ENCODE measurements around the gene TTLL4. TPM values are rescaled to one million over a fixed set of nuclear protein-coding genes. Genes with fewer than 3 reads are reported as not detected.

TTLL4 gene
- total and polyA plus RNA-seq, 4 experiments from 2014 or later: 0.36 to 26.1 (median 14.2) TPM

- Histone ChIP-seq H3K36me3 (ENCODE audit: insufficient read depth, low read length) (no peaks in the 10 kb centered on the region), H3K4me1 (ENCODE audit: insufficient read depth, low read length) (no peaks in the 10 kb centered on the region), H3K27ac (ENCODE audit: low read depth, low read length) (no peak overlapping the region), H3K27me3 (ENCODE audit: insufficient read depth, low read length) (no peaks in the 10 kb centered on the region), H3K4me3 (ENCODE audit: low read length in 2 of 2) (no peak overlapping the region), H3K9me3 (ENCODE audit: control insufficient read depth in 1 of 2, low read length in 2 of 2) (no peaks in the 10 kb centered on the region)
- peaks cover 13 to 21% (median 18%) of the 10 kb centered on the region in 4 donors for H3K4me1 Mint-ChIP-seq
- no peaks in the 10 kb centered on the region for H3K27me3 Mint-ChIP-seq
- POLR2A ChIA-PET (ENCODE audit: partially characterized antibody): no interaction called here
- H3K27ac Mint-ChIP-seq: no peak overlapping the region
- H3K9me3 Mint-ChIP-seq: peaks cover 0 to 17% (median 10%) of the 10 kb centered on the region in 8 donors
- intact Hi-C loops (cut with micrococcal nuclease): no loop called here
- no peak overlapping the region for H3K4me3 Mint-ChIP-seq
- no peak for DNase-seq
- H3K36me3 Mint-ChIP-seq: peaks cover 9 to 11% of the 10 kb centered on the region in 2 donors
- CTCF ChIA-PET (ENCODE audit: partially characterized antibody): interaction anchor here (0.7 to 1.2 kb wide), 5 partner anchors 11 to 258 kb away, joined by 3 to 4 read pairs (median 3); partner anchors contain the start of gene TTLL4
Measured at GRCh38 chr2:218721934-218722333, 11.3 kb downstream of the TTLL4 start.

GRCh38 chr2:218722419-218722818, 11.8 kb downstream of the TTLL4 start:
- DNase-seq: no peak
- ChIA-PET POLR2A (ENCODE audit: partially characterized antibody) (no interaction called here), CTCF (ENCODE audit: partially characterized antibody) (interaction anchor here (0.7 to 1.0 kb wide), 3 partner anchors 12 to 125 kb away, joined by 3 to 4 read pairs (median 3); partner anchors contain the start of gene TTLL4)
- Histone ChIP-seq H3K36me3 (ENCODE audit: insufficient read depth, low read length) (no peaks in the 10 kb centered on the region), H3K4me1 (ENCODE audit: insufficient read depth, low read length) (no peaks in the 10 kb centered on the region), H3K9me3 (ENCODE audit: control insufficient read depth in 1 of 2, low read length in 2 of 2) (no peaks in the 10 kb centered on the region), H3K27me3 (ENCODE audit: insufficient read depth, low read length) (no peaks in the 10 kb centered on the region), H3K27ac (ENCODE audit: low read depth, low read length) (no peak overlapping the region), H3K4me3 (ENCODE audit: low read length in 2 of 2) (no peak overlapping the region)
- Mint-ChIP-seq H3K4me3 (no peak overlapping the region), H3K27ac (peak overlapping the region in 4 of 7 donors; percentile 1 to 57 (median 24)), H3K4me1 (peaks cover 13 to 20% (median 18%) of the 10 kb centered on the region in 4 donors), H3K36me3 (peaks cover 8 to 13% of the 10 kb centered on the region in 2 donors), H3K27me3 (no peaks in the 10 kb centered on the region), H3K9me3 (peaks cover 0 to 19% (median 13%) of the 10 kb centered on the region in 8 donors)
- intact Hi-C loops (cut with micrococcal nuclease): no loop called here

DNA sequence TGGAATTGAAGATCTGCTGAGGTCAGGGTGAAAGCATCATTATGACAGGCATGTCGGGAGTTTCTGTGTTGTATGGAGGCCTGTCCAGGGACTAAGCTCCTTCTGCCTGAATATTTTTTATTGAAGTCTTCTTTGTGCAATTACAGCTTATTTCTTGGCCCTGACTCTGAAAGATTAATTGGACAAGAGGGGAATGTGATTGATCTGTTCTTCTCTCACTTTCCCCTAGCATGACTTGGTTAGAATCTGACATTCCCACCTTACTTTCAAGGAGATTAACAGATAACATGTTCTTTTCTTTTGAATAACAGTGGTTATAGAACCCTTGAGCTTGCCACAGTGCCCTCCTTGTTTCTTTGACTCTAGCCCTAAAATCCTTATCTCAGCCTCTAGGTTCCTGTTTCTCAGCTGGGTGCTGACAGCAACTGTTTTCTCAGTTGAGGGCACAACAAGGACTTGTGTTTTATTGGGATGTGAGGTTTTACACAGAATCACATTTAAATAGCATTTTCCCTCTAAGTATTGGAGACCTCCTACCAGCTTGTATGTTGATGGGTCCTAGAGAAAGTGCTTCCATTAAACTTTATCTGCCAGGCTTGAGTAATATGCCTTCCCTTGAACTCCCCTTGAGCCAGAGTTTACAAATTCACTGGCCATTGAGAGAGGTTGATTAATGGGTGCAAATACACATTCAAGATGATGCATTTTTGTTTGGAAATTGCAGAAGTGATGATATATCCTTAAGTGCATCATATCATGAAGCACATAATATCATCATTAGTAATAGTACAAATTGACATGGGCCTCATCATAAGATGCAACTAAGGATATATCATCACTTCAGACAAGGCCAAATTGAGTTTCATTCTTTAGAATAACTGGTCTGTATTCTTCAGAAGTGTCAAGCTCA, 12.5 kb downstream of the TTLL4 start:
- CTCF ChIA-PET (ENCODE audit: partially characterized antibody): interaction anchor here (1.0 kb wide), 1 partner anchor 124 kb away, joined by 4 read pairs; no protein-coding TSS in a partner anchor
- H3K9me3 Mint-ChIP-seq: peaks cover 2 to 22% (median 16%) of the 10 kb centered on the region in 8 donors
- DNase-seq: no peak
- H3K27me3 Mint-ChIP-seq: no peaks in the 10 kb centered on the region
- H3K36me3 Mint-ChIP-seq: peaks cover 10 to 18% of the 10 kb centered on the region in 2 donors
- Histone ChIP-seq H3K9me3 (ENCODE audit: control insufficient read depth in 1 of 2, low read length in 2 of 2) (no peaks in the 10 kb centered on the region), H3K27ac (ENCODE audit: low read depth, low read length) (no peak overlapping the region), H3K27me3 (ENCODE audit: insufficient read depth, low read length) (no peaks in the 10 kb centered on the region), H3K36me3 (ENCODE audit: insufficient read depth, low read length) (no peaks in the 10 kb centered on the region), H3K4me3 (ENCODE audit: low read length in 2 of 2) (no peak overlapping the region), H3K4me1 (ENCODE audit: insufficient read depth, low read length) (no peaks in the 10 kb centered on the region)
- H3K27ac Mint-ChIP-seq: peak overlapping the region in 4 of 7 donors; percentile 13 to 65 (median 41)
- POLR2A ChIA-PET (ENCODE audit: partially characterized antibody): no interaction called here
- peaks cover 13 to 21% (median 18%) of the 10 kb centered on the region in 4 donors for H3K4me1 Mint-ChIP-seq
- H3K4me3 Mint-ChIP-seq: no peak overlapping the region
- intact Hi-C loops (cut with micrococcal nuclease): no loop called here

GRCh38 chr2:218726004-218726574, 15.5 kb downstream of the TTLL4 start:
- DNase-seq: no peak
- ChIA-PET CTCF (ENCODE audit: partially characterized antibody) (interaction anchor here (1.6 to 2.2 kb wide), 2 partner anchors 122 to 151 kb away, joined by 4 to 11 read pairs; no protein-coding TSS in a partner anchor), POLR2A (ENCODE audit: partially characterized antibody) (no interaction called here)
- no peak overlapping the region for H3K27ac ChIP-seq (ENCODE audit: low read depth, low read length)
- H3K4me3 ChIP-seq (ENCODE audit: low read length in 2 of 2): no peak overlapping the region
- Mint-ChIP-seq H3K9me3 (peaks cover 2 to 22% (median 16%) of the 10 kb centered on the region in 8 donors), H3K36me3 (peaks cover 13 to 24% of the 10 kb centered on the region in 2 donors), H3K27me3 (no peaks in the 10 kb centered on the region), H3K4me3 (no peak overlapping the region), H3K27ac (no peak overlapping the region), H3K4me1 (peaks cover 13 to 16% (median 14%) of the 10 kb centered on the region in 4 donors)
- H3K36me3 ChIP-seq (ENCODE audit: insufficient read depth, low read length): no peaks in the 10 kb centered on the region
- no peaks in the 10 kb centered on the region for H3K9me3 ChIP-seq (ENCODE audit: control insufficient read depth in 1 of 2, low read length in 2 of 2)
- H3K27me3 ChIP-seq (ENCODE audit: insufficient read depth, low read length): no peaks in the 10 kb centered on the region
- no peaks in the 10 kb centered on the region for H3K4me1 ChIP-seq (ENCODE audit: insufficient read depth, low read length)
- intact Hi-C loops (cut with micrococcal nuclease): no loop called here

DNA sequence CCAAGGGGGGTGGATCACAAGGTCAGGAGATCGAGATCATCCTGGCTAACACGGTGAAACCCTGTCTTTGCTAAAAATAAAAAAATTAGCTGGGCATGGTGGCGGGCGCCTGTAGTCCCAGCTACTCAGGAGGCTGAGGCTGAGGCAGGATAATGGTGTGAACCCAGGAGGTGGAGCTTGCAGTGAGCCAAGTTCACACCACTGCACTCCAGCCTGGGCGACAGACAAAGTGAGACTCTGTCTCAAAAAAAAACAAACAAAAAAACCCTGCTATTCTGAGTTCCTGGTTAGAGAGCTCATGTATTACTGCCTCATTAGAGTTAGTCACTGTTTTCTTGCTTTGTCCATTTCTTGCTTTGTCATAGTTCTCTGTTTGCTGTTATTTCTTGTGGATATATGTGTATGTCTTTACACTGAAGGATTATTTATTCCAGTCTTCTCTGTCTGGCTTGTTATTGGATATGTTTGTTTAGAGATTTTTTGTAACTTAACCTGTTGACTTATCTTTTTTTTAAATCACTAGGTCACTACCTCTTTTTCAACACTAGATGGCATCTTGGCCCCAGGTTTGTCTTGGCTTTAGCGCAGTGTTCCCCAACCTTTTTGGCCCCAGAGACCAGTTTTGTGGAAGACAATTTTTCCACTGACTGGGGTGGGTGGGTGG, 17.0 kb downstream of the TTLL4 start:
- Mint-ChIP-seq H3K4me3 (peak overlapping the region in 1 of 8 donors; percentile 27), H3K9me3 (peaks cover 2 to 22% (median 16%) of the 10 kb centered on the region in 8 donors), H3K4me1 (peaks cover 9 to 12% (median 10%) of the 10 kb centered on the region in 4 donors), H3K36me3 (peaks cover 13 to 31% of the 10 kb centered on the region in 2 donors), H3K27ac (no peak overlapping the region), H3K27me3 (no peaks in the 10 kb centered on the region)
- Histone ChIP-seq H3K9me3 (ENCODE audit: control insufficient read depth in 1 of 2, low read length in 2 of 2) (no peaks in the 10 kb centered on the region), H3K27me3 (ENCODE audit: insufficient read depth, low read length) (no peaks in the 10 kb centered on the region), H3K36me3 (ENCODE audit: insufficient read depth, low read length) (no peaks in the 10 kb centered on the region), H3K4me3 (ENCODE audit: low read length in 2 of 2) (no peak overlapping the region), H3K27ac (ENCODE audit: low read depth, low read length) (no peak overlapping the region), H3K4me1 (ENCODE audit: insufficient read depth, low read length) (no peaks in the 10 kb centered on the region)
- POLR2A ChIA-PET (ENCODE audit: partially characterized antibody): no interaction called here
- DNase-seq: peak in 1 of 5 donors; percentile 7
- CTCF ChIA-PET (ENCODE audit: partially characterized antibody): interaction anchor here (1.6 to 2.2 kb wide), 2 partner anchors 120 to 149 kb away, joined by 4 to 11 read pairs; no protein-coding TSS in a partner anchor
- intact Hi-C loops (cut with micrococcal nuclease): loop anchor here (1.0 kb wide), 1 partner anchor 120 kb away; no protein-coding TSS in a partner anchor

- H3K9me3 Mint-ChIP-seq: peaks cover 2 to 22% (median 16%) of the 10 kb centered on the region in 8 donors
- no peak overlapping the region for H3K27ac ChIP-seq (ENCODE audit: low read depth, low read length)
- no peaks in the 10 kb centered on the region for H3K27me3 ChIP-seq (ENCODE audit: insufficient read depth, low read length)
- no peaks in the 10 kb centered on the region for H3K9me3 ChIP-seq (ENCODE audit: control insufficient read depth in 1 of 2, low read length in 2 of 2)
- H3K4me3 ChIP-seq (ENCODE audit: low read length in 2 of 2): no peak overlapping the region
- H3K36me3 ChIP-seq (ENCODE audit: insufficient read depth, low read length): no peaks in the 10 kb centered on the region
- peaks cover 13 to 17% (median 14%) of the 10 kb centered on the region in 4 donors for H3K4me1 Mint-ChIP-seq
- POLR2A ChIA-PET (ENCODE audit: partially characterized antibody): no interaction called here
- DNase-seq: no peak
- peaks cover 11% of the 10 kb centered on the region for H3K4me1 ChIP-seq (ENCODE audit: insufficient read depth, low read length)
- CTCF ChIA-PET (ENCODE audit: partially characterized antibody): interaction anchor here (1.3 to 1.5 kb wide), 2 partner anchors 42 to 139 kb away, joined by 3 read pairs; no protein-coding TSS in a partner anchor
- no peak overlapping the region for H3K27ac Mint-ChIP-seq
- intact Hi-C loops (cut with micrococcal nuclease): no loop called here
- H3K27me3 Mint-ChIP-seq: no peaks in the 10 kb centered on the region
- H3K4me3 Mint-ChIP-seq: no peak overlapping the region
- H3K36me3 Mint-ChIP-seq: peaks cover 24 to 37% of the 10 kb centered on the region in 2 donors
Measured at GRCh38 chr2:218729640-218730039, 19.0 kb downstream of the TTLL4 start.
